Adrenal gland (tissue), 12 donors: ENCODE measurements around the gene NLGN2. TPM values are rescaled to one million over a fixed set of nuclear protein-coding genes. Genes with fewer than 3 reads are reported as not detected.

Experiments used
- DNase-seq, 7 donors: peaks; one replicate each; pipeline ENCODE4 v3.0.0-alpha.2; 2019 to 2020
- H3K27ac ChIP-seq, 5 donors: fragments of 200-600 bp; sonication (generic) in 4 of 5; 1 replicate in 3 of 5; 2 replicates in 2 of 5; pipeline versions ENCODE4 v1.5.1 to v1.8.0; 2016 to 2020; ENCODE audit warnings: mild to moderate bottlenecking in 1 of 5
- H3K27me3 ChIP-seq: fragments of 200-600 bp; 2 replicates; pipeline ENCODE4 v1.8.0; 2021
- H3K36me3 ChIP-seq, 2 donors: fragments of 200-600 bp; replicated peaks in 1 of 2; 1 replicate in 1 of 2; 2 replicates in 1 of 2; pipeline versions ENCODE4 v1.5.1 to v1.8.0; 2018 to 2022
- H3K4me1 ChIP-seq, 2 donors: fragments of 200-600 bp; replicated peaks in 1 of 2; 1 replicate in 1 of 2; 2 replicates in 1 of 2; pipeline versions ENCODE4 v1.5.1 to v1.8.0; 2018 to 2021
- H3K4me3 ChIP-seq, 4 donors: fragments of 200-600 bp; sonication (generic) in 3 of 4; one replicate each; pipeline ENCODE4 v1.5.1; 2016 to 2018
- H3K9me3 ChIP-seq, 3 donors: fragments of 200-600 bp; sonication (generic) in 1 of 3; replicated peaks in 1 of 3; 1 replicate in 2 of 3; 2 replicates in 1 of 3; pipeline versions ENCODE4 v1.5.1 to v1.8.0; 2016 to 2021
- POLR2A ChIP-seq, 2 donors: fragments of 450-650 bp; IDR thresholded peaks; one replicate each; pipeline ENCODE4 v1.6.1; 2017; ENCODE audit warnings: antibody characterized with exemption in 2 of 2, mild to moderate bottlenecking in 2 of 2, moderate library complexity in 1 of 2
- WGBS, 4 donors: extraction: QIAGEN DNeasy Blood & Tissue Kit in 2 of 4; methylation state at CpG; one replicate each; pipeline versions ENCODE4 v1.1.5 to v1.1.7; 2013 to 2017; 5-methylcytosine and 5-hydroxymethylcytosine counted together
- intact Hi-C, 2 donors: fragments of 100-400 bp; cut with DNase I; formaldehyde crosslinking; loops; one replicate each; pipeline versions ENCODE4 v1.14.1 to v1.15.0; 2022 to 2023
- polyA plus RNA-seq, 3 donors: library from polyadenylated mRNA; stranded (reverse); fragments of 200-250 nt in 2 of 3; fragments of 350-450 nt in 1 of 3; fragmentation: Illumina TruSeq in 1 of 3; extraction: RNeasy Lipid Tissue Mini Kit (QIAGEN cat#74804) in 1 of 3; gene quantifications; one replicate each; pipeline ENCODE4 v1.2.3, GENCODE V29; 2013 to 2014
- total RNA-seq, 9 donors: library from RNA; depleted of rRNA in 4 of 9; stranded (reverse); fragments of >200 nt in 4 of 9; fragments of 120-200 nt in 1 of 9; fragmentation: NEBNext Ultra II Directional in 1 of 9; extraction: Animal tissue kit (Norgen Biotek cat#: 25700) in 1 of 9; gene quantifications; one replicate each; pipeline versions ENCODE4 v1.1.0 to v1.2.4, GENCODE V29; 2013 to 2023
- TF ChIP-seq, protein P1 (sequence below), 6 experiments: fragments of 450-650 bp in 4 of 6; fragments of 200-600 bp in 2 of 6; sonication (generic) in 1 of 6; IDR thresholded peaks; 1 replicate in 5 of 6; 2 replicates in 1 of 6; pipeline versions ENCODE4 v1.5.1 to v1.8.0; 2016 to 2021; ENCODE audit warnings: antibody characterized with exemption in 6 of 6, mild to moderate bottlenecking in 2 of 6, moderate library complexity in 1 of 6
- donor health status: healthy with polysubstance abuse.
- donor health status: Bipolar disorder and iron deficiency.
- donor health status: DM: yes; HTN: yes; CAD: no.
- donor health status: DM: no; HTN: no; CAD: no.
- donor health status: DM: no; HTN: no; CAD: no.
- donor health status: DM: yes; HTN: yes; CAD: no.

NLGN2 gene
- total and polyA plus RNA-seq, 12 donors = 2.8 to 44.6 (median 16.6) TPM

DNA sequence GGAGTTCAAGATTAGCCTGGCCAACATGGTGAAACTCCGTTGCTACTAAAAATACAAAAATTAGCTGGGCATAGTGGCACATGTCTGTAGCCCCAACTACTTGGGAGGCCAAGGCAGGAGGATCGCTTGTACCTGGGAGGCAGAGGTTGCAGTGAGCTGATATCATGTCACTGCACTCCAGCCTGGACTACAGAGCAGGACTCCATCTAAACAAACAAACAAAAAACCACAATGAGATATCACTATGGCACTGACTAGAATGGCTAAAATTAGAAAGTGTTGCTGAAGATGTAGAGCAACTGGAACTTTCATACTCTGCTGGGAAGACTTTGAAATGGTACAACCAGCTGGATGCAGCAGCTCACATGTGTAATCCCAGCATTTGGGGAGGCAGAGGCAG is 33.3 kb upstream of the NLGN2 start:
- TF ChIP-seq, protein P1, sequence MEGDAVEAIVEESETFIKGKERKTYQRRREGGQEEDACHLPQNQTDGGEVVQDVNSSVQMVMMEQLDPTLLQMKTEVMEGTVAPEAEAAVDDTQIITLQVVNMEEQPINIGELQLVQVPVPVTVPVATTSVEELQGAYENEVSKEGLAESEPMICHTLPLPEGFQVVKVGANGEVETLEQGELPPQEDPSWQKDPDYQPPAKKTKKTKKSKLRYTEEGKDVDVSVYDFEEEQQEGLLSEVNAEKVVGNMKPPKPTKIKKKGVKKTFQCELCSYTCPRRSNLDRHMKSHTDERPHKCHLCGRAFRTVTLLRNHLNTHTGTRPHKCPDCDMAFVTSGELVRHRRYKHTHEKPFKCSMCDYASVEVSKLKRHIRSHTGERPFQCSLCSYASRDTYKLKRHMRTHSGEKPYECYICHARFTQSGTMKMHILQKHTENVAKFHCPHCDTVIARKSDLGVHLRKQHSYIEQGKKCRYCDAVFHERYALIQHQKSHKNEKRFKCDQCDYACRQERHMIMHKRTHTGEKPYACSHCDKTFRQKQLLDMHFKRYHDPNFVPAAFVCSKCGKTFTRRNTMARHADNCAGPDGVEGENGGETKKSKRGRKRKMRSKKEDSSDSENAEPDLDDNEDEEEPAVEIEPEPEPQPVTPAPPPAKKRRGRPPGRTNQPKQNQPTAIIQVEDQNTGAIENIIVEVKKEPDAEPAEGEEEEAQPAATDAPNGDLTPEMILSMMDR (IDR thresholded peaks at IDR 0.05) = no peak
- TF ChIP-seq POLR2A (IDR thresholded peaks at IDR 0.05) = no peak
- no peaks in the 10 kb centered on the region for H3K27me3 ChIP-seq
- no peaks in the 10 kb centered on the region for H3K4me1 ChIP-seq
- no peak for DNase-seq
- H3K36me3 ChIP-seq = no peaks in the 10 kb centered on the region
- H3K9me3 ChIP-seq = no peaks in the 10 kb centered on the region
- H3K4me3 ChIP-seq = no peak overlapping the region
- intact Hi-C loops = no loop called here
- H3K27ac ChIP-seq = no peak overlapping the region
- WGBS, 4 donors = 78 to 89% (median 84%) methylated on average over 2 of the region's 2 CpGs

DNA sequence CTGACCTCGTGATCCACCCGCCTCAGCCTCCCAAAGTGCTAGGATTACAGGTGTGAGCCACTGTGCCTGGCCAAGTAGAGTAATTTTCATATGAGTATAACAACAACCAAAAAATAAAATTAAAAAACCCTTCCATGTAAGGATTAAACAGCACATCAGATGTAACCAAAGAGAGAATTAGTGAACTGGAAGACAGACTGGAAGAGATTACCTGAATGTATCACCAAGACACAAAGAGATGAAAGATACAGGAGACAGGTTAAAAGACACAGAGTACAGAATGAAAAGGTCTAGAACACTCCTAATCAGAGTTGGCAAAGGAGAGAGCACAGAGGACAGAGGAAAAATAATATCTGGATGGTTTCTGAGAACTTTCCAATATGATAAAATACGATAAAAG is 28.5 kb upstream of the NLGN2 start:
- peaks cover 6 to 23% of the 10 kb centered on the region in 2 donors for H3K4me1 ChIP-seq
- no peak overlapping the region for H3K4me3 ChIP-seq
- no peak for DNase-seq
- intact Hi-C loops = no loop called here
- H3K27ac ChIP-seq = no peak overlapping the region
- 95 to 100% (median 97%) methylated on average over 3 of the region's 3 CpGs for WGBS, 4 donors
- no peaks in the 10 kb centered on the region for H3K36me3 ChIP-seq
- TF ChIP-seq, protein P1 (IDR thresholded peaks at IDR 0.05) = no peak
- no peak for TF ChIP-seq POLR2A (IDR thresholded peaks at IDR 0.05)
- H3K9me3 ChIP-seq = no peaks in the 10 kb centered on the region
- H3K27me3 ChIP-seq = peaks cover 6% of the 10 kb centered on the region

DNA sequence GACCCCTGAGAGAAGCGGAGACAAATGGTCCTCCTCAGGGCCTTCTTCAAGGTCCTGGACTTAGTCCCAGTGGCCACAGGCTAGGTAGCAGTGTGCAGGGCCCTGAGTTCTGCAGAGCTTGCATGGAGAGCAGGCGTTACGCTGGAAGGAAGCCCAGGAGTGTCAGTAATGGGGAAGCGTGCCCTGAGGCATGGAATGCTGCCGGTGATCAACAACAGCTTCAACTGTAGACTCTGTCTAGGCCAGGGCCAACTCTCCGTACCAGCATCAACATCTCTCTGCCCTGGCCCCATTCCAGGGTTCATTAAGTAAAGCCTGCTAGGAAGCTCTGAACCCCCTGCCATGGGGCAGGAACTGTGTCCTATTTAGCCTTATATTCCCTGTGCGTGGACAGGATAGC is 27.3 kb upstream of the NLGN2 start:
- peak overlapping the region in 1 of 5 donors; percentile 40 for H3K27ac ChIP-seq
- peak in 6 of 7 donors; percentile 46 to 79 (median 72) for DNase-seq

DNA sequence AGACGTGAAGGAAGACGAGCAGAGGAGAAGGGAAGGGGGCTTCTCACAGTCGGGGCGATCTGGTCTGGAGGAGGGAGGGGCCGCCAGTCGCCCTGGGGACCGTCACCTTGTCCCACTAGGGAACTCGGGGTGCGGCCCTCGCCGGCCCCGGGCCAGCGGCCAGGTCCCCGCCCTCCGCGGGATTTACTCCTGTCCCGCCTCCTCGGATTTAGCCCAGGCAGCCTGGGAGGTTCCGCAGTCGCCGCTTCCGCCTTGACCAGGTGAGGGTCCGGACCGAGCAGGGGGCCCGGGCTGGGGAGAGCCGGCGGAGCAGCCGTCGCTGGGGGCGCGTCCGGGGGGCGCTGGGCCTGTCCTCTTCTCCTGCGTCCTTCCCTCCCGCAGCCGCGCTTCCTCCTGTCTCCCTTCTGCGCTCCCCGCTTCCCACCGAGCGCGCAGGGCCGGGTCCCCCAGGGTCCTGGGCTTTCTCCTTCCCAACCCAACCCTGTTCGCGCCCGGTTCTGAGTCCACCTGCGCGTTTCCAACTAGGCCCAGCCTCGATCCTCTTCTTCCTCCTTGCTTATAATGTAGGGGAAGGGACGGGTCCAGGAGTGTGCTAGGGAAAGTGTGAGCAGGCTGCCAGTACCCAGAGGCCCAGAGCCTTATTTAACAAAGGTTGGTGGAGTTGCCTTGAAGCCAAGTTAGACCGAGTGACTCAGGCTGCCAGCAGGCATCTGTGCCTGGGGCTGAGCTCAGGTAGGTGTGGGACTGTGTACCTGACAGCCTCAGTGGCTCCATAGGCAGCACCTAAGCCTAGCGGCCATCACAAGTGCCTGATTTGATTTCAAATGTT is 26.6 kb upstream of the NLGN2 start, which contains the start of gene TNK1:
TNK1 (plus strand) TSS at position 235 of the 829 bp plus-strand sequence. CDS start 1,838 bp downstream, outside the sequence.
- intact Hi-C loops = no loop called here
- no peak for TF ChIP-seq POLR2A (IDR thresholded peaks at IDR 0.05)
- TF ChIP-seq, protein P1 (IDR thresholded peaks at IDR 0.05) = no peak
- Histone ChIP-seq H3K27me3 (peaks cover 6% of the 10 kb centered on the region), H3K27ac (peak within 1 kb of the TSS in 1 of 5 donors; percentile 40), H3K4me1 (peaks cover 6 to 26% of the 10 kb centered on the region in 2 donors), H3K9me3 (no peaks in the 10 kb centered on the region), H3K4me3 (peak within 1 kb of the TSS in 2 of 4 donors; percentile 8 to 54), H3K36me3 (no peaks in the 10 kb centered on the region)
- peak in 2 of 7 donors; percentile 26 to 47 for DNase-seq
- 5 to 11% (median 9%) methylated on average over 21 to 52 of the region's 52 CpGs for WGBS, 4 donors

More for the DNA sequence above, 27.3 kb upstream of the NLGN2 start:
- H3K4me3 ChIP-seq = peak overlapping the region in 1 of 4 donors; percentile 54
- H3K27me3 ChIP-seq = peaks cover 6% of the 10 kb centered on the region
- TF ChIP-seq POLR2A (IDR thresholded peaks at IDR 0.05) = no peak
- TF ChIP-seq, protein P1 (IDR thresholded peaks at IDR 0.05) = no peak
- peaks cover 6 to 26% of the 10 kb centered on the region in 2 donors for H3K4me1 ChIP-seq
- H3K36me3 ChIP-seq = no peaks in the 10 kb centered on the region
- WGBS, 4 donors = 20 to 23% (median 21%) methylated on average over 2 to 7 of the region's 7 CpGs
- no peaks in the 10 kb centered on the region for H3K9me3 ChIP-seq
- intact Hi-C loops = no loop called here
